HG02763 (cell line): ENCODE data around the gene KCNC4.
A peak's percentile ranks its signal among the peaks of the same experiment; 100 is the strongest.

Experiments
- ATAC-seq: cut with Tn5 transposase; IDR thresholded peaks from one replicate; pipeline ENCODE4 v1.9.1; 2021; ENCODE audit warnings: mild to moderate bottlenecking, moderate library complexity; ENCODE audit not compliant: unreplicated experiment

KCNC4 gene

GRCh38 chr1:110209715-110210603, at the start of gene KCNC4:
KCNC4 (plus strand) TSS chr1:110210314; CDS start chr1:110211500, 1,186 bp downstream.
- ATAC-seq, result peak; percentile 85

GRCh38 chr1:110160538-110161100, 49.5 kb upstream of the KCNC4 start:
- ATAC-seq, result no peak

- ATAC-seq, result no peak
These were observed 48.9 kb upstream of the KCNC4 start for GRCh38 chr1:110161165-110161564.

GRCh38 chr1:110161849-110162248, 48.3 kb upstream of the KCNC4 start:
- ATAC-seq, result no peak

- ATAC-seq, result no peak
These were observed 46.5 kb upstream of the KCNC4 start for GRCh38 chr1:110163591-110163990.

GRCh38 chr1:110164725-110165350, 45.3 kb upstream of the KCNC4 start:
- no peak for ATAC-seq

- ATAC-seq, result no peak
These were observed 44.3 kb upstream of the KCNC4 start for GRCh38 chr1:110165761-110166231.

- no peak for ATAC-seq
These were observed 43.3 kb upstream of the KCNC4 start for GRCh38 chr1:110166861-110167260.

GRCh38 chr1:110170766-110171733, 39.1 kb upstream of the KCNC4 start:
- no peak for ATAC-seq

GRCh38 chr1:110172001-110172400, 38.1 kb upstream of the KCNC4 start:
- no peak for ATAC-seq

- no peak for ATAC-seq
These were observed 36.5 kb upstream of the KCNC4 start for GRCh38 chr1:110173466-110174105.

- no peak for ATAC-seq
These were observed 35.2 kb upstream of the KCNC4 start for GRCh38 chr1:110174961-110175360.

GRCh38 chr1:110176299-110176956, 33.7 kb upstream of the KCNC4 start:
- no peak for ATAC-seq

- ATAC-seq, result no peak
These were observed 32.3 kb upstream of the KCNC4 start for GRCh38 chr1:110177775-110178174.

- no peak for ATAC-seq
These were observed 26.4 kb upstream of the KCNC4 start for GRCh38 chr1:110183642-110184167.

- ATAC-seq, result no peak
These were observed 25.7 kb upstream of the KCNC4 start for GRCh38 chr1:110184446-110184845.

- no peak for ATAC-seq
These were observed 24.9 kb upstream of the KCNC4 start for GRCh38 chr1:110185181-110185580.

- ATAC-seq, result no peak
These were observed 23.6 kb upstream of the KCNC4 start for GRCh38 chr1:110186558-110186957.

GRCh38 chr1:110187139-110187890, 22.8 kb upstream of the KCNC4 start:
- no peak for ATAC-seq
